Heart left ventricle (tissue), 16 donors: ENCODE results near the gene MED31. TPM values are rescaled to one million over a fixed set of nuclear protein-coding genes. Genes with fewer than 3 reads are reported as not detected.

Experiments used
- ATAC-seq, 4 donors: fragments of 200-7000 bp; cut with Tn5 transposase; one replicate each; pipeline ENCODE4 v1.9.1; 2020 to 2022; ENCODE audit warnings: moderate library complexity in 4 of 4, mild to moderate bottlenecking in 3 of 4, moderate number of reproducible peaks in 1 of 4
- DNase-seq, 5 donors: peaks; one replicate each; pipeline ENCODE4 v3.0.0-alpha.2; 2020
- H3K27ac ChIP-seq, 12 donors: fragments of 200-600 bp; sonication (generic) in 4 of 12; one replicate each; pipeline versions ENCODE4 v1.5.0 to v1.8.0; 2016 to 2022; ENCODE audit warnings: mild to moderate bottlenecking in 2 of 12
- H3K27me3 ChIP-seq, 9 donors: fragments of 200-600 bp; sonication (generic) in 2 of 9; one replicate each; pipeline versions ENCODE4 v1.5.1 to v1.8.0; 2016 to 2022; ENCODE audit warnings: mild to moderate bottlenecking in 3 of 9
- H3K36me3 ChIP-seq, 9 donors: fragments of 200-600 bp; sonication (generic) in 2 of 9; one replicate each; pipeline versions ENCODE4 v1.5.0 to v1.8.0; 2018 to 2022; ENCODE audit warnings: mild to moderate bottlenecking in 2 of 9
- H3K4me1 ChIP-seq, 12 donors: fragments of 200-600 bp; sonication (generic) in 4 of 12; one replicate each; pipeline versions ENCODE4 v1.5.0 to v1.8.0; 2016 to 2022; ENCODE audit warnings: mild to moderate bottlenecking in 3 of 12
- H3K4me3 ChIP-seq, 12 donors: fragments of 200-600 bp; sonication (generic) in 4 of 12; one replicate each; pipeline versions ENCODE4 v1.5.0 to v1.8.0; 2017 to 2022; ENCODE audit warnings: mild to moderate bottlenecking in 9 of 12, moderate library complexity in 4 of 12
- H3K9me3 ChIP-seq, 12 donors: fragments of 200-600 bp; sonication (generic) in 4 of 12; one replicate each; pipeline versions ENCODE4 v1.5.0 to v1.8.0; 2016 to 2022; ENCODE audit warnings: mild to moderate bottlenecking in 1 of 12
- POLR2A ChIP-seq, 2 donors: fragments of 450-650 bp; IDR thresholded peaks; one replicate each; pipeline ENCODE4 v1.6.1; 2017; ENCODE audit warnings: antibody characterized with exemption in 2 of 2, mild to moderate bottlenecking in 2 of 2, moderate library complexity in 2 of 2
- WGBS, 4 donors: extraction: QIAGEN DNeasy Blood & Tissue Kit in 2 of 4; methylation state at CpG; one replicate each; pipeline versions ENCODE4 v1.1.5 to v1.1.7; 2013 to 2018; 5-methylcytosine and 5-hydroxymethylcytosine counted together
- intact Hi-C, 10 donors: fragments of 100-400 bp; cut with DNase I; formaldehyde crosslinking; loops; one replicate each; pipeline versions ENCODE4 v1.11.1 to v1.14.2; 2022
- polyA plus RNA-seq, 2 donors: library from polyadenylated mRNA; stranded (reverse); fragments of 200-250 nt; gene quantifications; one replicate each; pipeline ENCODE4 v1.2.3, GENCODE V29; 2013
- total RNA-seq, 9 donors: library from RNA; depleted of rRNA in 2 of 9; stranded (reverse); fragments of >200 nt in 2 of 9; fragmentation: NEBNext Ultra II Directional in 3 of 9; extraction: Animal tissue kit (Norgen Biotek cat#: 25700) in 3 of 9; gene quantifications; one replicate each; pipeline versions ENCODE4 v1.1.0 to v1.2.4, GENCODE V29; 2016 to 2023
- TF ChIP-seq, protein P1 (sequence below), 12 donors: fragments of 200-600 bp; sonication (generic) in 4 of 12; IDR thresholded peaks; one replicate each; pipeline versions ENCODE4 v1.5.0 to v1.8.0; 2018 to 2022; ENCODE audit warnings: antibody characterized with exemption in 12 of 12, mild to moderate bottlenecking in 5 of 12
- donor health status: ischemic (EF 13 %, LVEDD 7.1; RV severe dilation, severe dysfunction).
- donor health status: healthy with polysubstance abuse.
- donor health status: DM: no; HTN: yes; CAD: no.
- donor health status: DM: no; HTN: no; CAD: no.
- donor health status: ischemic (EF 25% LVEDD 6.9; RV normal size, moderate dysfunction).
- donor health status: ischemic (EF 25% LVEDD 5.7; RV mildly dilated, moderate dysfunction).
- donor health status: healthy.
- donor health status: DM: yes; HTN: yes; CAD: no.
- donor health status: ischemic (EF 35%, LVEDD 5.7; RV mildly dilated, moderate dysfunction).
- donor health status: nonischemic (EF 11% LVEDD 7.7; RV severe dilation, severe dysfunction).
- donor health status: DM: yes; HTN: yes; CAD: no.
- donor health status: PGD.
- donor health status: ischemic (EF 29% LVEDD 5.4; RV normal size, mild dysfunction).
- donor health status: nonischemic (EF 23%, LVEDD 6.1; RV moderate dilation, normal function).

The MED31 gene
- total and polyA plus RNA-seq, 11 donors, result 5.4 to 20.9 (median 13.9) TPM

DNA sequence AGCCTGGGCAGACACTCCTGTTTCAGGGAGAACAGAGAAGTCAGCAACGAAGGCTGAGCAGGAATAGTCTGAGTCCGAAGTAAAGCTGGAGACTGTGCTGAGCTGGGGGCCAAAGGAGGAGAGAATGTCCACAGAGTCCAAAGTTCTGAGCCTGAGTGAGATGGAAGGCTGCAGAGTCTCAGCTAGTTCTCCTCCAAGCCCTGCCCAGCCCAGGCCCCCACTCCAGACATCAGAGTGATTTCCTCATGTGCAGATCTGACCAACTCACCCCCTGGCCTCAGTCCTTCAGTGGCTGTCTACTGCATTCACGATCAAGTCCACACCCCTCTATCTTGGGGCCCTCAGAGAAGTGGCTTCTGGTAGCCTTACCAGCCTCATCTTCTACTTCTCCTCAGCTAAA, 40.1 kb upstream of the MED31 start:
- WGBS, 4 donors, result 78 to 83% (median 80%) methylated on average over 3 of the region's 3 CpGs
- ATAC-seq (no peak), DNase-seq (no peak)
- Histone ChIP-seq H3K27ac (no peak overlapping the region), H3K27me3 (peaks cover 0 to 7% (median 0%) of the 10 kb centered on the region in 9 donors), H3K36me3 (no peaks in the 10 kb centered on the region), H3K4me1 (no peaks in the 10 kb centered on the region), H3K4me3 (no peak overlapping the region), H3K9me3 (no peaks in the 10 kb centered on the region)
- TF ChIP-seq, protein P1, sequence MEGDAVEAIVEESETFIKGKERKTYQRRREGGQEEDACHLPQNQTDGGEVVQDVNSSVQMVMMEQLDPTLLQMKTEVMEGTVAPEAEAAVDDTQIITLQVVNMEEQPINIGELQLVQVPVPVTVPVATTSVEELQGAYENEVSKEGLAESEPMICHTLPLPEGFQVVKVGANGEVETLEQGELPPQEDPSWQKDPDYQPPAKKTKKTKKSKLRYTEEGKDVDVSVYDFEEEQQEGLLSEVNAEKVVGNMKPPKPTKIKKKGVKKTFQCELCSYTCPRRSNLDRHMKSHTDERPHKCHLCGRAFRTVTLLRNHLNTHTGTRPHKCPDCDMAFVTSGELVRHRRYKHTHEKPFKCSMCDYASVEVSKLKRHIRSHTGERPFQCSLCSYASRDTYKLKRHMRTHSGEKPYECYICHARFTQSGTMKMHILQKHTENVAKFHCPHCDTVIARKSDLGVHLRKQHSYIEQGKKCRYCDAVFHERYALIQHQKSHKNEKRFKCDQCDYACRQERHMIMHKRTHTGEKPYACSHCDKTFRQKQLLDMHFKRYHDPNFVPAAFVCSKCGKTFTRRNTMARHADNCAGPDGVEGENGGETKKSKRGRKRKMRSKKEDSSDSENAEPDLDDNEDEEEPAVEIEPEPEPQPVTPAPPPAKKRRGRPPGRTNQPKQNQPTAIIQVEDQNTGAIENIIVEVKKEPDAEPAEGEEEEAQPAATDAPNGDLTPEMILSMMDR (IDR thresholded peaks at IDR 0.05), result no peak
- TF ChIP-seq POLR2A (IDR thresholded peaks at IDR 0.05), result no peak
- intact Hi-C loops, result no loop called here

DNA sequence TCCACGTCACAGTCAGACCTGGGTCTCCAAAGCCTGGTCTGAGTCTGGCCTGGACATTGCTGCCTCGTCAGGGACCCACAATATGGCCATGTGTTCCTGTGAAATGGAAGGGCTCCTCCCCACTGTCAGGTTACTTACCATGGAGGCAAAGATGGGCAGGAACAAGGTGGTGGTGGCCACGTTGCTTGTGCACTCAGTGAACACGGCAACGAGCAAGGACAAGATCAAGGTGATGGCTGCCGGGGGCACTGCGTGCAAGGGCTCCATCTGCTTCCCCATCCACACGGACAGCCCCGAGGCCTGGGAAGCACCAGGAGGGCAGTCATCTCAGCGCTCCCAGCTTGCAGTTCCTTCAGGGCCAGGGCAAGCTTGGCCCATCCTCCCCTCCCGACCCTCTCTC, 39.2 kb upstream of the MED31 start:
- ATAC-seq, result no peak
- Histone ChIP-seq H3K9me3 (no peaks in the 10 kb centered on the region), H3K36me3 (no peaks in the 10 kb centered on the region), H3K27me3 (peaks cover 0 to 7% (median 0%) of the 10 kb centered on the region in 9 donors), H3K4me1 (no peaks in the 10 kb centered on the region), H3K4me3 (no peak overlapping the region), H3K27ac (no peak overlapping the region)
- no peak for TF ChIP-seq POLR2A (IDR thresholded peaks at IDR 0.05)
- TF ChIP-seq, protein P1 (IDR thresholded peaks at IDR 0.05), result no peak
- WGBS, 4 donors, result 80 to 89% (median 83%) methylated on average over 11 of the region's 11 CpGs
- no peak for DNase-seq
- intact Hi-C loops, result no loop called here

DNA sequence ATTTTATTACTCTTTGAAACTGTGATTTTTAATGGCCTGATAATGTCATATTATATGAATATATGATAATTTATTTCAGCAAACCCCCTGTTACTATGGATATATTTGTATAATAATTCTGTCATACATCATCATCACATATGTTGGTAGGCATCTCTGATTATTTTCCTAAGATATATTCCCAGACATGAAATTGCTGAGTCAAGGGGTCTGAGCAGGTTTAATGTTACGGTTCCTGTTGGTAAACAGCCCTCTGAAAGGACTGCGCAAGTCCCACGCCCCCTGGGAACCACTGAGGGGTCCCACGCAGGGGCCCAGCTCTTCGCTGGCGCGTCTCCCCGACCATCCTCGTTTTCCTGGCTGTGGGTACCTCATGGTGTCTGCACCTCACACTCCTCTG, 37.5 kb upstream of the MED31 start:
- no peak for DNase-seq
- H3K27me3 ChIP-seq, result peaks cover 0 to 13% (median 0%) of the 10 kb centered on the region in 9 donors
- ATAC-seq, result no peak
- TF ChIP-seq, protein P1 (IDR thresholded peaks at IDR 0.05), result no peak
- TF ChIP-seq POLR2A (IDR thresholded peaks at IDR 0.05), result no peak
- H3K9me3 ChIP-seq, result no peaks in the 10 kb centered on the region
- no peak overlapping the region for H3K27ac ChIP-seq
- no peaks in the 10 kb centered on the region for H3K36me3 ChIP-seq
- 80 to 90% (median 87%) methylated on average over 9 of the region's 9 CpGs for WGBS, 4 donors
- H3K4me1 ChIP-seq, result no peaks in the 10 kb centered on the region
- intact Hi-C loops, result no loop called here
- no peak overlapping the region for H3K4me3 ChIP-seq

DNA sequence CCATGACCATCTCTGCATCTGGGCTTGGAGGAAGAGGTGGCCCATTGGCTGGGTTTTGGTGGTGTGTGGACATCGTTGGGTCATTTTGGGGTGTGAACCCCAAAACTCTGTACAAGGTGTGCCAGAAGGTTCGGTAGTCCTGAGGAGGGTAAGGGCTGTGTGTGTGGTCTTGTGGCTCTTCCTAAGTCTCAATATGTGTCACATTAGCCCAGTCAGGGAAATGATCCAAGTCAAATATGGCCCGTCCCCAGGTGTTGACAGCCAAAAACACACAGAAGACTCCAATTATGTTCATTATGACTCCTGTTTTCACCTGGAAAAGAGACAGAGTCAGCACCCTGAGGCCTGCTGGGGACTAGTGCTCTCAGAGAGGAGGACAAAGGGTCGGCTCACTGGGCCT, 34.6 kb upstream of the MED31 start:
- WGBS, 4 donors, result 84 to 88% (median 85%) methylated on average over 4 of the region's 4 CpGs
- Histone ChIP-seq H3K4me1 (no peaks in the 10 kb centered on the region), H3K27me3 (peaks cover 0 to 13% (median 0%) of the 10 kb centered on the region in 9 donors)

More for the DNA sequence above, 34.6 kb upstream of the MED31 start:
- no peaks in the 10 kb centered on the region for H3K36me3 ChIP-seq
- no peak for DNase-seq
- no peak overlapping the region for H3K4me3 ChIP-seq
- ATAC-seq, result no peak
- TF ChIP-seq POLR2A (IDR thresholded peaks at IDR 0.05), result no peak
- TF ChIP-seq, protein P1 (IDR thresholded peaks at IDR 0.05), result no peak
- intact Hi-C loops, result no loop called here
- H3K9me3 ChIP-seq, result no peaks in the 10 kb centered on the region
- no peak overlapping the region for H3K27ac ChIP-seq
